CD4-positive, alpha-beta T cell (primary cell): ENCODE measurements around the gene AGBL1. TPM values are rescaled to one million over a fixed set of nuclear protein-coding genes. Genes with fewer than 3 reads are reported as not detected.

Experiments used
- ATAC-seq: fragments of 200-7000 bp; cut with Tn5 transposase; one replicate; pipeline ENCODE4 v1.10.0; 2022; ENCODE audit warnings: mild to moderate bottlenecking; ENCODE audit not compliant: poor library complexity
- CTCF ChIA-PET: fragments of 350-600 bp; sonication (Branson Sonifier 250); formaldehyde crosslinking; loops from one replicate; lab custom pipeline; 2021; ENCODE audit warnings: antibody characterized with exemption, inconsistent platforms; lab: Charles Lee
- POLR2A ChIA-PET: fragments of 350-600 bp; sonication (Branson Sonifier 250); formaldehyde crosslinking; loops from one replicate; lab custom pipeline; 2021; ENCODE audit warnings: antibody characterized with exemption, inconsistent platforms; lab: Charles Lee
- DNase-seq, 14 experiments: peaks; one replicate each; pipeline ENCODE4 v3.0.0-alpha.2; 2013 to 2020; ENCODE audit warnings: mixed read lengths in 2 of 14
- H3K27ac ChIP-seq, 2 donors: one replicate each; pipeline versions ENCODE4 v1.5.1 to v1.7.0; 2013; ENCODE audit warnings: low read length in 2 of 2, low read depth in 1 of 2, mild to moderate bottlenecking in 1 of 2
- H3K27me3 ChIP-seq, 2 experiments: 1 replicate in 1 of 2; 2 replicates in 1 of 2; pipeline versions ENCODE4 v1.6.1 to v1.7.0; 2013; ENCODE audit warnings: low read length in 2 of 2, control low read depth in 1 of 2, mild to moderate bottlenecking in 1 of 2, moderate library complexity in 1 of 2; ENCODE audit not compliant: insufficient read depth in 2 of 2, control insufficient read depth in 1 of 2
- H3K36me3 ChIP-seq: one replicate; pipeline ENCODE4 v1.6.1; 2013; ENCODE audit warnings: low read length, control low read depth; ENCODE audit not compliant: insufficient read depth
- H3K4me1 ChIP-seq: one replicate; pipeline ENCODE4 v1.6.1; 2013; ENCODE audit warnings: low read length, control low read depth; ENCODE audit not compliant: insufficient read depth
- H3K4me3 ChIP-seq: one replicate; pipeline ENCODE4 v1.5.1; 2013; ENCODE audit warnings: mild to moderate bottlenecking, low read length, moderate library complexity
- H3K9me3 ChIP-seq, 2 experiments: 1 replicate in 1 of 2; 2 replicates in 1 of 2; pipeline versions ENCODE4 v1.6.1 to v1.7.0; 2013; ENCODE audit warnings: low read length in 2 of 2, mild to moderate bottlenecking in 2 of 2, control low read depth in 1 of 2, moderate library complexity in 1 of 2; ENCODE audit not compliant: control insufficient read depth in 1 of 2, insufficient read depth in 1 of 2
- H3K27ac Mint-ChIP-seq: one replicate; pipeline ENCODE4 v1.8.0; 2020; ENCODE audit warnings: mixed read lengths
- H3K27me3 Mint-ChIP-seq: one replicate; pipeline ENCODE4 v1.8.0; 2021; ENCODE audit warnings: mixed read lengths
- H3K36me3 Mint-ChIP-seq: one replicate; pipeline ENCODE4 v1.8.0; 2021; ENCODE audit warnings: low read depth, mixed read lengths
- H3K4me1 Mint-ChIP-seq: one replicate; pipeline ENCODE4 v1.8.0; 2021; ENCODE audit warnings: low read depth, mixed read lengths
- H3K4me3 Mint-ChIP-seq: one replicate; pipeline ENCODE4 v1.8.0; 2020; ENCODE audit warnings: mild to moderate bottlenecking, mixed read lengths
- H3K9me3 Mint-ChIP-seq: one replicate; pipeline ENCODE4 v1.8.0; 2020; ENCODE audit warnings: mixed read lengths
- intact Hi-C, 2 experiments: fragments of 100-400 bp; cut with DNase I in 1 of 2; cut with micrococcal nuclease in 1 of 2; formaldehyde crosslinking; loops; one replicate each; pipeline versions ENCODE4 v1.15.1 to v1.9.0; 2023 to 2025; cut with DNase I, micrococcal nuclease
- total RNA-seq, 174 experiments: library from RNA in 2 of 174; stranded (reverse) in 2 of 174; gene quantifications; one replicate each; pipeline ENCODE4 v1.2.3 and lab custom pipeline; 2021 to 2026
- TF ChIP-seq, protein P1 (sequence below): fragments of 200-600 bp; IDR thresholded peaks from one replicate; pipeline ENCODE4 v1.8.0; 2022; ENCODE audit warnings: antibody characterized with exemption, mild to moderate bottlenecking

The AGBL1 gene
- total RNA-seq, 2 experiments from 2014 or later: not detected

DNA sequence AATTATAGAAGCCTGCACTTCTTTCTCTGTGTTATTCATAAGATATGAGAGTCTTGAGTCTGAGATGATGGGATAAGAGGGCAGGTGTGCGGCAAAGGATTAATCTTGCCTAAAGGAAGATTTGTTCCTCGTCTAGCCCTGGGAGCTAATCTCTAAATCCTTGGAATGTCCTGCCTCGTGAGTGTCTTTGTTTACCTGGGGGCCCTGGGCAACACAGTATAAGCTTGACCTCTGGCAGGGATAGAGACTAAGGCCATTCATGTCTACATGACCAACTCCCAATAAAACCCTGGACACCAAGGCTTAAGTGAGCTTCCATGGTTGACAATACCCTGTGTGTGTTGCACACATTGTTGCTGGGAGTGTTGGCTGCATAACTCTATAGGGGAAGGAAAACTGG, 3.2 kb upstream of the AGBL1 start:
- Mint-ChIP-seq H3K27ac (no peak overlapping the region), H3K36me3 (no peaks in the 10 kb centered on the region), H3K4me3 (no peak overlapping the region), H3K4me1 (peaks cover under 1% of the 10 kb centered on the region), H3K9me3 (no peaks in the 10 kb centered on the region), H3K27me3 (peaks cover 5% of the 10 kb centered on the region)
- Histone ChIP-seq H3K9me3 (peaks cover 0 to 6% of the 10 kb centered on the region in 2 experiments), H3K36me3 (no peaks in the 10 kb centered on the region), H3K4me1 (no peaks in the 10 kb centered on the region), H3K27ac (no peak overlapping the region), H3K27me3 (peaks cover 2 to 3% of the 10 kb centered on the region in 2 experiments), H3K4me3 (no peak overlapping the region)
- ATAC-seq (no peak), DNase-seq (no peak)
- TF ChIP-seq, protein P1, sequence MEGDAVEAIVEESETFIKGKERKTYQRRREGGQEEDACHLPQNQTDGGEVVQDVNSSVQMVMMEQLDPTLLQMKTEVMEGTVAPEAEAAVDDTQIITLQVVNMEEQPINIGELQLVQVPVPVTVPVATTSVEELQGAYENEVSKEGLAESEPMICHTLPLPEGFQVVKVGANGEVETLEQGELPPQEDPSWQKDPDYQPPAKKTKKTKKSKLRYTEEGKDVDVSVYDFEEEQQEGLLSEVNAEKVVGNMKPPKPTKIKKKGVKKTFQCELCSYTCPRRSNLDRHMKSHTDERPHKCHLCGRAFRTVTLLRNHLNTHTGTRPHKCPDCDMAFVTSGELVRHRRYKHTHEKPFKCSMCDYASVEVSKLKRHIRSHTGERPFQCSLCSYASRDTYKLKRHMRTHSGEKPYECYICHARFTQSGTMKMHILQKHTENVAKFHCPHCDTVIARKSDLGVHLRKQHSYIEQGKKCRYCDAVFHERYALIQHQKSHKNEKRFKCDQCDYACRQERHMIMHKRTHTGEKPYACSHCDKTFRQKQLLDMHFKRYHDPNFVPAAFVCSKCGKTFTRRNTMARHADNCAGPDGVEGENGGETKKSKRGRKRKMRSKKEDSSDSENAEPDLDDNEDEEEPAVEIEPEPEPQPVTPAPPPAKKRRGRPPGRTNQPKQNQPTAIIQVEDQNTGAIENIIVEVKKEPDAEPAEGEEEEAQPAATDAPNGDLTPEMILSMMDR: no peak
- ChIA-PET POLR2A (no interaction called here), CTCF (no interaction called here)
- intact Hi-C loops: no loop called here

DNA sequence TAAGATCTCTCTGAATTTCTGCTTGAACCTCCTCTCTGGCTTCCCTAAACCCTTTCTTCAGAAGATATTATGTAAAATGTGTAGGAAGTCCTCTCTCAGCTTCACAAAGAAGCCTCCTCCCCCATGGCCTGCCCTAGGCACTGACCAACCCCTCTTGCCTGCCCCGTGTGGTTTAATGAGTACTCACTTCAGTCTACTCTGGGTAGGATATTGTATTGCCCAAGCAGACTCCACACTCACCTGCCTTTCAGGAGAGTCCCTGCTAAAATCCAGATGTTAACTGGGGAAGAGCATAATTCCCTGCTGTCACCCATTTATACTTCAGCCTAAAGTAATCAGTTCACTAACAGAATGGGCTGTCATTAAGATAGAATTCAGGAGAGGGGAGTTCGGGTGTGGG, 2.6 kb upstream of the AGBL1 start:
- H3K4me3 ChIP-seq: no peak overlapping the region
- H3K27ac ChIP-seq: no peak overlapping the region
- no peak for DNase-seq
- H3K27me3 Mint-ChIP-seq: peaks cover 5% of the 10 kb centered on the region
- H3K4me1 Mint-ChIP-seq: peaks cover 6% of the 10 kb centered on the region
- H3K27ac Mint-ChIP-seq: no peak overlapping the region
- ATAC-seq: no peak
- H3K36me3 Mint-ChIP-seq: no peaks in the 10 kb centered on the region
- CTCF ChIA-PET: no interaction called here
- no peaks in the 10 kb centered on the region for H3K4me1 ChIP-seq
- intact Hi-C loops: no loop called here
- H3K4me3 Mint-ChIP-seq: no peak overlapping the region
- no peaks in the 10 kb centered on the region for H3K36me3 ChIP-seq
- no peaks in the 10 kb centered on the region for H3K9me3 Mint-ChIP-seq
- POLR2A ChIA-PET: no interaction called here
- TF ChIP-seq, protein P1: no peak
- H3K9me3 ChIP-seq: peaks cover 0 to 6% of the 10 kb centered on the region in 2 experiments
- H3K27me3 ChIP-seq: peaks cover 2 to 3% of the 10 kb centered on the region in 2 experiments

DNA sequence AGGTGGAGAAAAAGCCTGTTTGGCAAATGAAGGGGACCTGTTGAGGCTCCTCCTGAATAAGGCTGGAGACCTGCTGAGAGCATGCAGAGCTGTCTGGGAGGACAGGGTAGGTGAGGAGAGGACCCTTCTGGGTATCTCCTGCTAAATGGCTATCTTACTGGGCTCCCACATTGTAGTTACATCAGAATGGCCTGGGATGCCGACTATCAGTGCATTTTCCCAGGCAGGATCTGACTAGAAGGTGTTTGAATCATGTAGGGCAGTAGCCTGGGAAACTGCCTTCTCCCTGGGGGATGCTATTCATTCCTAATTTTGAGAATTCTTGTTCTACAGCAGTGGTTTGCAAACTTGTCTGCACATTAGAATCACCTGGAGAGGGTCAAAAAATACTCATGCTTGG, 631 bp downstream of the AGBL1 start:
- Mint-ChIP-seq H3K27ac (no peak overlapping the region), H3K4me1 (peaks cover 26% of the 10 kb centered on the region), H3K27me3 (peaks cover 5% of the 10 kb centered on the region), H3K36me3 (no peaks in the 10 kb centered on the region), H3K4me3 (no peak overlapping the region), H3K9me3 (no peaks in the 10 kb centered on the region)
- TF ChIP-seq, protein P1: no peak
- CTCF ChIA-PET: no interaction called here
- H3K9me3 ChIP-seq: peaks cover 0 to 6% of the 10 kb centered on the region in 2 experiments
- peaks cover 10% of the 10 kb centered on the region for H3K4me1 ChIP-seq
- no peak overlapping the region for H3K4me3 ChIP-seq
- ATAC-seq (no peak), DNase-seq (no peak)
- intact Hi-C loops: loop anchor here in 1 of 2 experiments (10.0 kb wide), 1 partner anchor 64 kb away; no protein-coding TSS in a partner anchor
- no peaks in the 10 kb centered on the region for H3K36me3 ChIP-seq
- H3K27ac ChIP-seq: no peak overlapping the region
- POLR2A ChIA-PET: no interaction called here
- no peaks in the 10 kb centered on the region for H3K27me3 ChIP-seq
